SU-DHL-6 (cell line): ENCODE measurements around the gene OVCH1.

Source experiments
- H2AFZ ChIP-seq: fragments of 200-600 bp; sonication (generic); 2 replicates; pipeline ENCODE4 v1.6.1; 2014; ENCODE audit warnings: low read depth, mild to moderate bottlenecking, moderate library complexity, mixed read lengths, antibody characterized with exemption, low read length; ENCODE audit not compliant: severe bottlenecking
- H3F3A ChIP-seq: fragments of 200-600 bp; shearing (Covaris generic); 2 replicates; pipeline ENCODE4 v1.6.0; 2016; ENCODE audit warnings: antibody characterized with exemption, mild to moderate bottlenecking; ENCODE audit not compliant: insufficient read depth
- H3K27ac ChIP-seq: fragments of 200-600 bp; sonication (generic); 2 replicates; pipeline ENCODE4 v1.5.1; 2016; ENCODE audit warnings: low read depth, mild to moderate bottlenecking, low read length, moderate library complexity, mixed read lengths
- H3K27me3 ChIP-seq: fragments of 200-600 bp; sonication (generic), shearing (Covaris generic); 2 replicates; pipeline ENCODE4 v1.6.0; 2014; ENCODE audit warnings: mild to moderate bottlenecking, low read length
- H3K36me3 ChIP-seq: fragments of 200-600 bp; sonication (generic); 2 replicates; pipeline ENCODE4 v1.6.1; 2014; ENCODE audit warnings: mild to moderate bottlenecking, low read length, mixed read lengths
- H3K4me2 ChIP-seq: fragments of 300-600, 200-600 bp; shearing (Covaris generic), sonication (generic); 2 replicates; pipeline ENCODE4 v1.6.0; 2014; ENCODE audit warnings: low read length, low read depth, mild to moderate bottlenecking; ENCODE audit not compliant: poor library complexity, severe bottlenecking
- H3K4me3 ChIP-seq: fragments of 200-600 bp; sonication (generic); 2 replicates; pipeline ENCODE4 v1.5.1; 2014; ENCODE audit warnings: antibody characterized with exemption, low read length, mild to moderate bottlenecking, mixed read lengths; ENCODE audit not compliant: insufficient read depth, poor library complexity, severe bottlenecking
- H3K79me2 ChIP-seq: fragments of 200-600 bp; sonication (generic); 2 replicates; pipeline ENCODE4 v1.6.1; 2014; ENCODE audit warnings: mild to moderate bottlenecking, low read length, moderate library complexity; ENCODE audit not compliant: insufficient read depth
- H3K9ac ChIP-seq: fragments of 200-600 bp; sonication (generic); 2 replicates; pipeline ENCODE4 v1.7.0; 2014; ENCODE audit warnings: mild to moderate bottlenecking, low read length
- H3K9me2 ChIP-seq: fragments of 200-600 bp; sonication (generic); replicated peaks from 2 replicates; pipeline ENCODE4 v1.6.1; 2014; ENCODE audit warnings: low read length; ENCODE audit not compliant: insufficient read depth
- H3K9me3 ChIP-seq: fragments of 200-600 bp; sonication (generic); 2 replicates; pipeline ENCODE4 v1.6.1; 2014; ENCODE audit warnings: low read length, mixed read lengths; ENCODE audit not compliant: insufficient read depth
- H4K20me1 ChIP-seq: fragments of 200-600 bp; sonication (generic); 2 replicates; pipeline ENCODE4 v1.6.1; 2014; ENCODE audit warnings: low read depth, mild to moderate bottlenecking, antibody characterized with exemption, low read length, moderate library complexity, mixed read lengths
- CTCF ChIP-seq: fragments of 200-600 bp; sonication (generic); IDR thresholded peaks from one replicate; pipeline ENCODE4 v1.5.1; 2017; ENCODE audit warnings: antibody characterized with exemption, mild to moderate bottlenecking, low read length, moderate library complexity; ENCODE audit not compliant: insufficient read depth, poor library complexity, severe bottlenecking
- EZH2phosphoT487 ChIP-seq: fragments of 200-600 bp; sonication (generic), shearing (Covaris generic); conservative IDR thresholded peaks from 2 replicates; pipeline ENCODE4 v1.6.1; 2018; ENCODE audit warnings: mild to moderate bottlenecking, antibody characterized with exemption, low read length, moderate library complexity, mixed read lengths

OVCH1 gene

DNA sequence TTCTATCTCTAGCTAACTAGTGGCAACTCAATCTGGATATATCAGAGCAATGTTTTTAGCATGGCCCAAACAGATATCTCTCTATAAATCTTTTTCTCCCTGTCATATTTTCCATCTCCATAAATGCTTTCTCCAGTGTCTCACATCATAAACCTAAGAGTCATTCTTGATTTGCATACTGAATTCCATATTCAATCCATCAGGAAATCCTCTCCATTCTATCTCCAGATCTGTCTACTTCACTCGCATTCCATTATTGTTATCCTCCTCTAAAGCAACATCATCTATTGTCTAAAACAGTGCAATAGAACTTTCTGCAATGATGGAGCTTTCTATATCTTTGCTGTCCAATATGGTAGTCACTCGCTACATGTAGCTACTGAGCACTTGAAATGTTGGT, 71.0 kb downstream of the OVCH1 start:
- Histone ChIP-seq H3K79me2 (peaks cover 93% of the 10 kb centered on the region), H3K27me3 (no peaks in the 10 kb centered on the region), H3K9me3 (no peaks in the 10 kb centered on the region), H3K27ac (0 out of 2 replicates have a peak overlapping the region, but pooled peaks have one; percentile 29), H3K36me3 (0 out of 2 replicates have a peak, but pooled peaks cover 3% of the 10 kb centered on the region), H3K4me3 (no peak overlapping the region), H4K20me1 (no peaks in the 10 kb centered on the region), H3F3A (peaks cover 17% of the 10 kb centered on the region), H3K9me2 (no peaks in the 10 kb centered on the region), H3K9ac (no peak overlapping the region), H3K4me2 (peak overlapping the region; percentile 32), H2AFZ (no peak overlapping the region)
- TF ChIP-seq CTCF (no peak), EZH2phosphoT487 (no peak)

DNA sequence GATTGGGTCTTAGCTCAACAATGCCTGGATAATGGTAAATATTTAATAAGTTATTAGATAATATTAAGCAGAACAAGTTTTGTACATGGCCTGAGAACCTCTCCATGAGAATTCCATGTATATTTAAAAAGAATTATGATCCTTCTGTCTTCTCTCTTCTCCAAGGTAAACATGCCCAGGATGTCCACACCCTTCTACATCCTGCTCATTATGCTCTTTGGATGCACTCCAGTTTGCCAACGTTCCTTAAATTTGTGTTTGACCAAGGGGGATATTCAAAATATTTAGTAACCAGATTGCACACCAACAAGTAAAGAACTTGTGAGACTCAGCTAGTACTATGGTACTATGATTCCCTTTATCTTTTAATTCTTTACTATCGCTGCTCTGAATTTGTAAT, 71.8 kb downstream of the OVCH1 start:
- H2AFZ ChIP-seq = no peak overlapping the region
- H3K36me3 ChIP-seq = 0 out of 2 replicates have a peak, but pooled peaks cover 3% of the 10 kb centered on the region
- H3K79me2 ChIP-seq = peaks cover 95% of the 10 kb centered on the region
- no peaks in the 10 kb centered on the region; the same call in 1 of the 2 replicates for H4K20me1 ChIP-seq
- H3K4me2 ChIP-seq = no peak overlapping the region
- no peaks in the 10 kb centered on the region for H3K9me2 ChIP-seq
- TF ChIP-seq EZH2phosphoT487 (no peak), CTCF (no peak)
- peaks cover 17% of the 10 kb centered on the region for H3F3A ChIP-seq
- no peak overlapping the region for H3K4me3 ChIP-seq
- no peak overlapping the region for H3K9ac ChIP-seq
- H3K27me3 ChIP-seq = no peaks in the 10 kb centered on the region
- no peaks in the 10 kb centered on the region for H3K9me3 ChIP-seq
- H3K27ac ChIP-seq = no peak overlapping the region

- Histone ChIP-seq H3K9me3 (no peaks in the 10 kb centered on the region), H2AFZ (no peak overlapping the region), H3K27ac (no peak overlapping the region), H3K9me2 (no peaks in the 10 kb centered on the region), H3K27me3 (no peaks in the 10 kb centered on the region), H3F3A (no peaks in the 10 kb centered on the region), H3K4me2 (no peak overlapping the region), H3K9ac (no peak overlapping the region), H4K20me1 (peaks cover 28% of the 10 kb centered on the region), H3K79me2 (peaks cover 94% of the 10 kb centered on the region), H3K36me3 (peaks cover 3% of the 10 kb centered on the region; the same call in 1 of the 2 replicates), H3K4me3 (no peak overlapping the region)
- no peak for TF ChIP-seq EZH2phosphoT487
- no peak for TF ChIP-seq CTCF
Measured at GRCh38 chr12:29416748-29417147, 80.7 kb downstream of the OVCH1 start.
